Measurements from ENCODE around the gene KLF13. TPM values are rescaled to one million over a fixed set of nuclear protein-coding genes. Genes with fewer than 3 reads are reported as not detected.

Gene KLF13
- total RNA-seq, 1 experiment from 2014 or later: 22.1 TPM

DNA sequence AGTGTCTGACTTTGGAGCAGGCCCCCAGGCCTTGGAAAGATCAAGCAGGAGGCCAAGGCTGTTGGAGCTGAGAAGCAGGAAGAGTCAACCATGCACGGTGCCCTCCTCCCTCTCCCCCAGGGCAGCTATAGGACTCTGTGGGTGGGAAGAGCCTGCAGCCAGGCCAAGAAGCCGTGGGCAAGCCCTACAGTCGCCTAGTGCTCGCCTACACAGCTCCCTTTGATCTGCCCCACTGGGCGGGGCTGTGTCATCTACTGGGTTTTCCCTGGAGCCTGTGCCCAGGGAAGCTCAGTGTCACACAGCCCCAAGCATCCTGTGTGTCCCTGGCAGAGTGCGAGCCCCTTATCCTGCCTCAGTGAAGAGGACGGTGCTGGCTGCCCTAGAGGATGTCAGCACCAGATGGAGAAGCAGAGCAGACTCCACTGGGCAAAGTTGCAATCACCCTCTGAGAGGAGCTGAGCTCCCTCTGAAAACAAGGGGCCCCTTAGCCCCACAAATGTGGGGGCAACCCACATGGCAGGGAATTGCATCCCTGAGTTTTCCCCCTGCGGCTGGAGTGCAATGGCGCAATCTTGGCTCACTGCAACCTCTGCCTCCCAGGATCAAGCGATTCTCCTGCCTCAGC is 72.2 kb downstream of the KLF13 start:
- BruUV-seq (replicated peaks): no TSS peak
- Histone ChIP-seq H3K9me3 (ENCODE audit: low read depth, low read length, poor library complexity, severe bottlenecking) (no peaks in the 10 kb centered on the region), H3K4me1 (ENCODE audit: insufficient read depth, low read length, poor library complexity, severe bottlenecking) (no peaks in the 10 kb centered on the region), H3K4me3 (ENCODE audit: low read depth, low read length, poor library complexity, severe bottlenecking) (no peak overlapping the region), H3K27me3 (replicated peaks; ENCODE audit: insufficient read depth, low read depth, low read length, poor library complexity) (no peaks in the 10 kb centered on the region), H3K36me3 (ENCODE audit: insufficient read depth, low read length, poor library complexity, severe bottlenecking) (no peaks in the 10 kb centered on the region), H3K27ac (ENCODE audit: low read depth, low read length, poor library complexity, severe bottlenecking) (no peak overlapping the region)
- no peak for DNase-seq (ENCODE audit: low spot score)
- no peak for TF ChIP-seq EZH2 (IDR thresholded peaks at IDR 0.05; ENCODE audit: borderline replicate concordance, low read depth, low read length, poor library complexity, severe bottlenecking)
- TF ChIP-seq, protein P1, sequence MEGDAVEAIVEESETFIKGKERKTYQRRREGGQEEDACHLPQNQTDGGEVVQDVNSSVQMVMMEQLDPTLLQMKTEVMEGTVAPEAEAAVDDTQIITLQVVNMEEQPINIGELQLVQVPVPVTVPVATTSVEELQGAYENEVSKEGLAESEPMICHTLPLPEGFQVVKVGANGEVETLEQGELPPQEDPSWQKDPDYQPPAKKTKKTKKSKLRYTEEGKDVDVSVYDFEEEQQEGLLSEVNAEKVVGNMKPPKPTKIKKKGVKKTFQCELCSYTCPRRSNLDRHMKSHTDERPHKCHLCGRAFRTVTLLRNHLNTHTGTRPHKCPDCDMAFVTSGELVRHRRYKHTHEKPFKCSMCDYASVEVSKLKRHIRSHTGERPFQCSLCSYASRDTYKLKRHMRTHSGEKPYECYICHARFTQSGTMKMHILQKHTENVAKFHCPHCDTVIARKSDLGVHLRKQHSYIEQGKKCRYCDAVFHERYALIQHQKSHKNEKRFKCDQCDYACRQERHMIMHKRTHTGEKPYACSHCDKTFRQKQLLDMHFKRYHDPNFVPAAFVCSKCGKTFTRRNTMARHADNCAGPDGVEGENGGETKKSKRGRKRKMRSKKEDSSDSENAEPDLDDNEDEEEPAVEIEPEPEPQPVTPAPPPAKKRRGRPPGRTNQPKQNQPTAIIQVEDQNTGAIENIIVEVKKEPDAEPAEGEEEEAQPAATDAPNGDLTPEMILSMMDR (conservative IDR thresholded peaks at IDR 0.05; ENCODE audit: low read depth, low read length): no peak
- CTCF ChIA-PET: no interaction called here
- POLR2A ChIA-PET (ENCODE audit: low non-redundant PET): no interaction called here
- intact Hi-C loops (cut with micrococcal nuclease; ENCODE audit: unreplicated experiment): no loop called here

DNA sequence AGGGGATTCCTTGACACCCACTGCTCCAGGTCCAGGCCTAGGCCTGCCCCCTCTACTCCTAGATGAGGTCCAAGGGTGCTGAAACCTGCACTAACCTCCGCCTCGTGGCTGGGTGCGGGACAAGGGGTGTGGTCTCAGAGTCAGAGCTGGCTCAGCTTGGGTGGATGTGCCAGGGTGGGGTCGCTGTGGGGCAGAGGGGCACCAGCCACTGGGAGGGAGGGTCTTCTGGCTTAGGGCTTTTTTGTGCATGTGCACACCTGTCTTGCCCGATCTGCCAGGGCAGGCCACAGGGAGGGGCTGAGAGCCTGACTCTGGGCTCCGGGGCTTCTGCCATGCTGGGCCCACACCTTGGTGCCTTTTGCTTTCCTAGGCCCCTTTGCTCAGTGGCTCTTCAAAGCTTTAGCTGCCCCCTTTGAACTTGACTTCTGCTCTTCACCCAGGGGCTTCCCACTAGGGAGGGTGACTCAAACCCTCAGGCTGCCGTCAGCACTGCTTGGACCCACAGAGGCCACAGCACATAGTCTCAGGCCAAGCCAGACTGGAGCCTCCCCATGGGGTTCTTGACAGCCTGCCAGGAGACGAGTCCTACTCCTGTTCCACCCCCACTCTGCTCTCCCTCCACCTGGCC is 73.0 kb downstream of the KLF13 start:
- no peaks in the 10 kb centered on the region for H3K9me3 ChIP-seq (ENCODE audit: low read depth, low read length, poor library complexity, severe bottlenecking)
- no peak overlapping the region for H3K4me3 ChIP-seq (ENCODE audit: low read depth, low read length, poor library complexity, severe bottlenecking)
- H3K4me1 ChIP-seq (ENCODE audit: insufficient read depth, low read length, poor library complexity, severe bottlenecking): no peaks in the 10 kb centered on the region
- intact Hi-C loops (cut with micrococcal nuclease; ENCODE audit: unreplicated experiment): loop anchor here (5.0 kb wide), 1 partner anchor 47 kb away; no protein-coding TSS in a partner anchor
- no peak for DNase-seq (ENCODE audit: low spot score)
- H3K36me3 ChIP-seq (ENCODE audit: insufficient read depth, low read length, poor library complexity, severe bottlenecking): no peaks in the 10 kb centered on the region
- BruUV-seq (replicated peaks): no TSS peak
- H3K27me3 ChIP-seq (replicated peaks; ENCODE audit: insufficient read depth, low read depth, low read length, poor library complexity): no peaks in the 10 kb centered on the region
- ChIA-PET POLR2A (ENCODE audit: low non-redundant PET) (no interaction called here), CTCF (no interaction called here)
- no peak overlapping the region for H3K27ac ChIP-seq (ENCODE audit: low read depth, low read length, poor library complexity, severe bottlenecking)
- TF ChIP-seq EZH2 (IDR thresholded peaks at IDR 0.05; ENCODE audit: borderline replicate concordance, low read depth, low read length, poor library complexity, severe bottlenecking): no peak
- TF ChIP-seq, protein P1 (conservative IDR thresholded peaks at IDR 0.05; ENCODE audit: low read depth, low read length): no peak

DNA sequence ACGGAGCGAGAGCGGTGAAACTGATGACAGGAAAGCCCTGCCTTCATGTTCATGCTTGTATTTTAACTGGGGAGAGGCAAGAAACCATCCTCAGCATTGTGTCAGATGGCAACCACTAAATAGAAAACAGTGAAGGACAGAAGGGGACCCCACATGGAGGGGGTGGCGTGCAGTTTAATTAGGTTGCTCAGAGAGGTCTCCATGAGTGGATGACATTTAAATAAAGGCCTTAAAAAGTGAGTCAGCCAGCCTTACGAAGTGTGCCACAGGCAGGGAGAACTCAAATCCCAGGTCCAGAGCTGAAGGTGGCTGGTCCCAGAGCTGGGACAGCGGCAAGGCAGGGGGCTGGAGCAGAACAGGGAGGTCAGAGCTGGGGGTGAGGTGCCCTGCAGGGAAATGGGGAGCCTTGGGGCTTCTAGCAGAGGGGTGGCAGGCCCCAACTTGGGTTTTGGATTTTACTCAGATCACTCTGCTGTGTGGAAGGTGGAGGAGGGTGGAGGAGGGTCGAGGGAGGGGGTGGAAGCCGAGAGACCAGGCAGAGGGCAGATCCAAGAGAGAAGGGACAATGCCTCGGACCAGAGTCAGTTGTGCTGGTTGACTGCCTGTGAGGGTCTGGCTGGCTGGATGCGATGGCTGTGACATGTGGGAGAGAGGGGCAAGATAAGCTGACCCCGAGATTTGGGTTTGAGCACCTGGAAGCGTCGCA is 73.7 kb downstream of the KLF13 start:
- Histone ChIP-seq H3K36me3 (ENCODE audit: insufficient read depth, low read length, poor library complexity, severe bottlenecking) (no peaks in the 10 kb centered on the region), H3K9me3 (ENCODE audit: low read depth, low read length, poor library complexity, severe bottlenecking) (no peaks in the 10 kb centered on the region), H3K27me3 (replicated peaks; ENCODE audit: insufficient read depth, low read depth, low read length, poor library complexity) (no peaks in the 10 kb centered on the region), H3K4me1 (ENCODE audit: insufficient read depth, low read length, poor library complexity, severe bottlenecking) (no peaks in the 10 kb centered on the region), H3K27ac (ENCODE audit: low read depth, low read length, poor library complexity, severe bottlenecking) (no peak overlapping the region), H3K4me3 (ENCODE audit: low read depth, low read length, poor library complexity, severe bottlenecking) (no peak overlapping the region)
- POLR2A ChIA-PET (ENCODE audit: low non-redundant PET): no interaction called here
- CTCF ChIA-PET: no interaction called here
- no peak for DNase-seq (ENCODE audit: low spot score)
- intact Hi-C loops (cut with micrococcal nuclease; ENCODE audit: unreplicated experiment): loop anchor here (5.0 kb wide), 1 partner anchor 48 kb away; no protein-coding TSS in a partner anchor
- no TSS peak for BruUV-seq (replicated peaks)
- no peak for TF ChIP-seq EZH2 (IDR thresholded peaks at IDR 0.05; ENCODE audit: borderline replicate concordance, low read depth, low read length, poor library complexity, severe bottlenecking)
- TF ChIP-seq, protein P1 (conservative IDR thresholded peaks at IDR 0.05; ENCODE audit: low read depth, low read length): no peak
